HG02885 (cell line): ENCODE measurements around the gene GALNT12.

Source experiments
- ATAC-seq: cut with Tn5 transposase; IDR thresholded peaks from one replicate; pipeline ENCODE4 v1.9.1; 2021; ENCODE audit warnings: mild to moderate bottlenecking; ENCODE audit not compliant: unreplicated experiment, poor library complexity

The GALNT12 gene

DNA sequence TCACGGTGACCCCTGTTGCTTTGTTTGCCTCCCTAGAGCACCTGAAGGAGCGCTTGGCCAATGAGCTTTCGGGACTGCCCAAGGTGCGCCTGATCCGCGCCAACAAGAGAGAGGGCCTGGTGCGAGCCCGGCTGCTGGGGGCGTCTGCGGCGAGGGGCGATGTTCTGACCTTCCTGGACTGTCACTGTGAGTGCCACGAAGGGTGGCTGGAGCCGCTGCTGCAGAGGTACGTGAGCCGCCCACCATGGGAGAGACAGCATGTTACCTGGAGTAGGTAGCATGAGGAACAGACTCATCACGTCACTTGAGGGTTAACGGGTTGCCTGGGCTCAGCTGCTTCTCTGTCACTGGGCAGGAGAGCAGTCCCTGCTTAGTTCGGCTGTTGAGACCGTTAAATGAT is 19.2 kb downstream of the GALNT12 start:
- ATAC-seq: no peak

DNA sequence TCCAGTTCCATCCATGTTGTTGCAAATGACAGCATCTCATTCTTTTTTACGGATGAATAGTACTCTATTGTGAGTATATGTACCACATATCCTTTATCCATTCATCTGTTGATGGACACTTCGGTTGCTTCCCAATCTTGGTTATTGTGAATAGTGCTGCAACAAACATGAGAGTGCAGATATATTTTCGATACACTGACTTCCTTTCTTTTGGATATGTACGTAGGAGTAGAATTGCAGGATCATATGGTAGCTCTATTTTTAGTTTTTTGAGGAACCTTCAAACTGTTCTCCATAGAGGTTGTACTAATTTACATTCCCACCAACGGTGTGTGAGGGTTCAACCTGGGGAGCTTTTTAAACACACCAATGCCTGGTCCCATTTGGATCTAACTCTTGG is 22.3 kb downstream of the GALNT12 start:
- no peak for ATAC-seq

- ATAC-seq: no peak
Observed at GRCh38 chr9:98830554-98830953, 23.1 kb downstream of the GALNT12 start.

DNA sequence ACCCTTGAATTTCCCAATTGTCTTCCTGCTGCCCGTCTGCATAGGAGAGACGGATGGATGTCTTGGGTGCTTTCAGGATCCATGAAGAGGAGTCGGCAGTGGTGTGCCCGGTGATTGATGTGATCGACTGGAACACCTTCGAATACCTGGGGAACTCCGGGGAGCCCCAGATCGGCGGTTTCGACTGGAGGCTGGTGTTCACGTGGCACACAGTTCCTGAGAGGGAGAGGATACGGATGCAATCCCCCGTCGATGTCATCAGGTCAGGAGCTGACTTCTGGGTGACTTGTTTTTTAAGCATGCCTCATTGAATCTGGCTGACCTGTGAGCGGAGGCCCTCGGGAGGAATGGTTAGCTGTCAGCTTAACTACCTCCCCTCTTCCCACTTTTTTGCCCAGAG is 24.2 kb downstream of the GALNT12 start:
- no peak for ATAC-seq

DNA sequence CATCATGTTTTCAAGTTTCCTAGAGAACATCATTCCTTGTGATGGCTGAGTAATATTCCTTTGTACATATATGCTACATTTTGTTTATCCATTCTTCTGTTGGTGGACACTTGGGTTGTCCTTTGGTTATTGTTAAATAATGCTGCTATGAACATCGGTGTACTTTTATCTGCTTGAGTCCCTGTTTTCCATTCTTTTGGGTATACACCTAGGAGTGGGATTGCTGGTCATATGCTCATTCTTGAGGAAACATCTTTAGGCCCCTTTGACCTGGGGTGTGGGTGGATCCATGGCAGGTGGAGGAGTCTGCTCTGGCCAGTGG is 25.3 kb downstream of the GALNT12 start:
- no peak for ATAC-seq

DNA sequence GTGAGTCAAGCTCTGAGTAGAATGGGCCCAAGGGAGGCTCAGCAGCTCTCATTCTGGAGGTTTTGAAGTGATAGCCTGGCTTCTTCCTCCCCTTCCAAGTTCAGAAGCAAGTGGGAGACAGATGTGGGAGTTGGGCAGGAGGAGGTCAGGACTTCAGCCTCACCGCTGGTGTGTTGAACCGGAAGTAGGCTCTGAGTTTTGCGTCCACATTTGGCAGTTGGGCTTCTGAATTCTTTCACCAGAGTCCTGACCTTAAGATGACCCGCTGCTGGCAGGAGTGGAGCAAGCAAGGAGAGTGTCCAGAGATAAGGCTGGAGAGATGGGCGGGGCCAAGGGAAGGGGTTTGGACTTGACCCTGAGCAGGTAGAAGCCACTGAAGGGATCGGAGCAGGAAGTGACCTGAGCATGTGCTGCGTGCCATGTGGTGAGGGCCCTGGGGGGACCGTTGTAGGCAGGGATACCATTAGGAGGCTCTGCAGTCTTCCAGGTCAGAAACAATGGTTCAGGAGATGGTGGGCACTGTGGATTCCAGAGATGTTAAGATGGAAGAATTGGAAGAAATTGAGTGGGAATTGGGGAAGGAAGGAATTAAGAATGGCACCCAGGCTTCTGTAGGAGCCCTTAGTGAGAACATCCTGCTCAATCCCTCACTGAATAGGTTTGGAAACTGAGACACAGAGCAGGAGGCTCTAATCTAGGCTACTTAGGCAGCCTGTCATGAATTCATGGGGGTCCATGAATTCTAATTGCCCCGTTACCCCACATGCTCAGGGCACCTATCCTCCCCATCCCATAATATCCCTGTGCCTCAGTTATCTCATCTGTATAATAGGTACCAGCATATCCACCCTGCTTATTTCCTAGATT is 25.9 kb downstream of the GALNT12 start:
- no peak for ATAC-seq

DNA sequence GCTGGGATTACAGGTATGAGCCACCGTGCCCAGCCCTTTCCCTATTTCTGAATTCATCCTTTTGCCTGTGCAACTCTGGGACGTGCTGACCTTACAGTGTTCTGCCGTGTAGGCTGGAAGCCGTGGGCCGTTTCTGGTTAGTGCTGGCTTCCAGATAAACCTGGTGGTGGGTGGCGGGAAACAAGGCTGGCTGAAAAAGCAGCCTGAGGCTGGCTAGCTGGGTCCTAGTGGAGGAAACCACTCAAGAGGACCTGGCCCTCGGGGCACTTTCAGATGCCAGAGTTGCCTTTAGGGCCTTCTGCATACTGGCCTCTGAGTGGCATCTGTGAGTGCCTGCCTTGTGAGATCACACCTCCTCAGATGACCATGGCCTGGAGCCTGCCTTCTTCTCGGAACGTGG is 26.9 kb downstream of the GALNT12 start:
- no peak for ATAC-seq

GRCh38 chr9:98836206-98836605 is 28.7 kb downstream of the GALNT12 start:
- no peak for ATAC-seq

- no peak for ATAC-seq
Observed at GRCh38 chr9:98837516-98837915, 30.0 kb downstream of the GALNT12 start.

DNA sequence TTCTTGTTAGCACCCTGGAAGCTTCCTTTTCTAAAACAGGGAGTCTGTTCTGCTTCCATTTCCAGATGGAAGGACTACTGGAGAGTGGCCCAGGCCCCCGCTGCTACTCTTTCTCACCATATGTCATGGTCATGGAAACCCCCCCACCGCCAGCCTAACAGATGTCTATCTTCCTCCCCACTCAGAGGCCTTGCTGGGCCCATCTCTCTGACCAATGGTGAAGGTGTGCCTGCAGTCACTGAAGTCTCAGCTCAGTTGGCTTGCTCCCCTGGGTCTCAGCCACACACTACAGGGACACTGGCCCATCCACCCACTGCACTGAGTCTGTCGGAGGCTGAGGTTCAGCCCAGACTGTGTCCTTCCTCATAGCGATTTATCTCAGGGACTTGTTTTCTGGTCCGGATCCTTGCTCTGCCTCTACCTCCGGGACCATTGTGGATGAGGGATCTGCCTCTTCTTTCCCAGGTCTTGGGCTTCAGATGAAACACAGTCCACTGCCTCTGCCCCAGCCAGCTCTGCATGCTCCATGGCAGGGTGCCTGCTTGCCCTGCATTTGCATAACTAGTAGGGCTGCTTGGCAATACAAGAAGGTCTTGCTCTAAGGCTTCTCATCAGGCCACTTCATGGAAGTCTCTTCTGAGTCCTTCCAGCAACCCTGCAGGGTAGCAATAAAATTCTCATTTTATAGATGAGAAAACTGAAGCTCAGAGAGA is 30.8 kb downstream of the GALNT12 start:
- ATAC-seq: no peak

GRCh38 chr9:98838868-98839565 is 31.5 kb downstream of the GALNT12 start:
- ATAC-seq: no peak

- ATAC-seq: no peak
Observed at GRCh38 chr9:98839724-98840123, 32.3 kb downstream of the GALNT12 start.

GRCh38 chr9:98842510-98842909 is 35.0 kb downstream of the GALNT12 start:
- no peak for ATAC-seq

GRCh38 chr9:98846081-98846480 is 38.6 kb downstream of the GALNT12 start:
- no peak for ATAC-seq

DNA sequence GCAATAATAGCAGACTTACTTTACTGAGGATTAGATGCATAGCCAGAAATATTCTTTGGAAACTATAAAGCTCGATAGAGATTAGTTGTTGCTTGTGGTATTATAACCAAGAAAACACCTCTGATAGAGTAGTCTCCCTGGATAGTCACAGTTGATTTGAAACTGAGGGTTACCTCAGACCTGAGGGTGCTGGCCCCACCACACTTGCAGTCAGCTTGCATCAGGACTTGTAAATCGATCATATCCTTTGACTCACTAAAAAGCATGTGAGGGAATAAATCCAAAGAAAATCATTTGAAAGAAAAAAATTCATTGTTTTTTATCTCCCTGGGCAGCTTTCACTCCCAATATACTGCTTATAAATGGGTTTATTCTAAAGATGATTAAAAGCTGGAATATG is 39.4 kb downstream of the GALNT12 start:
- ATAC-seq: no peak

DNA sequence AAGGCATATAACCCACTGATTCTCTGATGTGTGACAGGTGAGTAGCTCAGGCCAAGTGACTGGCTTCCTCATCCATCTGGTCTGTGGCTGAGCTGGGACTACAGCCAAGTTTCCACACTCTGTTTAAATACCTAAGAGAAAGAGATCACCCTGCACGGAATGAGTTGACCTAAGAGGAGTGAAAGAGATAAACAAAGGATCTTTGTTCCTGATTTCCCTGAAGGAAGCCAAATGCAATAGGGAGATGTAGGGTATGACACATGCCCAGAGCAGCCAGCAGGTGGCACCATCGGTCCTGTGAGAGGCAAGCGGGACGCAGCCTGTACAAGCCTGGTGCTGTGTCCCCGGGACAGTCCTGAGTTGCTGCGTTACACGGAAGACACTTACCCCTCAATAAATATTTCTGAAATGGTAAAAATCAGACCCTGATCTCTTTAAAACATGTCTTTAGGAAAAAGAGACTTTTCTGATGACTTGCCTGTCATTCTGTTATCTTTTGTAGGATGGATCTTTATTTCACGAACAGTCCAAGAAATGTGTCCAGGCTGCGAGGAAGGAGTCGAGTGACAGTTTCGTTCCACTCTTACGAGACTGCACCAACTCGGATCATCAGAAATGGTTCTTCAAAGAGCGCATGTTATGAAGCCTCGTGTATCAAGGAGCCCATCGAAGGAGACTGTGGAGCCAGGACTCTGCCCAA is 41.1 kb downstream of the GALNT12 start:
- peak; percentile 96 for ATAC-seq

DNA sequence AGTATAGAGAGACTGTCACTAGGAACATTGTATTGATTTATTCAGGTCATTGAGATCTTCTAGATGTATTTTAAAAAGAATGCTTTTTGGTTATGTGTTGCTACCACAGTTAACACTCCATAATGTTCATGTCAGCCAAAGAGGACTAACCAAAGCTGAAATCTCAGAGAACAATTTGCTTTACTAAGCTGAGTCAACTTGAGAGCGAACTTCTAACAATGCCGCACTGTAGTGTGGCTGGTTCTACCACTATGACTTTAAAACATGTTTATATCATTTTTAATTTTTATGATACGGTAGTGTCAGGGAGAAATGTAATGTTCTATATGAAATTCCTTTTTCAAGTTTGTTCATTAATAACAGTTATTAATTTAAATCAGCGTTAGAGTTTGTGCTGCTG is 42.1 kb downstream of the GALNT12 start:
- ATAC-seq: no peak

- ATAC-seq: no peak
Observed at GRCh38 chr9:98850851-98851729, 43.6 kb downstream of the GALNT12 start.

GRCh38 chr9:98851730-98852459 is 44.4 kb downstream of the GALNT12 start:
- no peak for ATAC-seq
